Panc1 (cell line): ENCODE measurements around the gene NELFCD. TPM values are rescaled to one million over a fixed set of nuclear protein-coding genes. Genes with fewer than 3 reads are reported as not detected.

Experiments
- ATAC-seq: fragments of 200-7000 bp; cut with Tn5 transposase; 2 replicates; pipeline ENCODE4 v1.9.1; 2020; ENCODE audit warnings: mild to moderate bottlenecking, moderate library complexity
- BruUV-seq: library from RNA; stranded (reverse); fragments of 400-500 nt; replicated peaks from 2 replicates; lab custom pipeline; 2021; lab: Mats Ljungman, UMichigan
- CTCF ChIA-PET: fragments of 300-600 bp; sonication (Branson Sonifier 250); formaldehyde crosslinking; loops from one replicate; lab custom pipeline; 2022; ENCODE audit warnings: antibody characterized with exemption; lab: Charles Lee
- POLR2A ChIA-PET: fragments of 300-600 bp; sonication (Branson Sonifier 250); formaldehyde crosslinking; loops from one replicate; lab custom pipeline; 2022; ENCODE audit warnings: antibody characterized with exemption; lab: Charles Lee
- DNase-seq: peaks from one replicate; pipeline ENCODE4 v3.0.0-alpha.2; 2010; ENCODE audit warnings: low read depth, low spot score
- H3K27ac ChIP-seq: 2 replicates; pipeline ENCODE4 v1.5.1; 2011; ENCODE audit warnings: mild to moderate bottlenecking, low read length, inconsistent platforms
- H3K27me3 ChIP-seq: fragments of 200-500 bp; sonication (Bioruptor generic); 2 replicates; pipeline ENCODE4 v1.6.0; 2014; ENCODE audit warnings: low read length, inconsistent platforms; ENCODE audit not compliant: control insufficient read depth, insufficient read depth
- H3K36me3 ChIP-seq: fragments of 200-500 bp; sonication (Bioruptor generic); 2 replicates; pipeline ENCODE4 v1.5.1; 2014; ENCODE audit warnings: inconsistent platforms, mild to moderate bottlenecking, low read length, moderate library complexity; ENCODE audit not compliant: control insufficient read depth, insufficient read depth
- H3K4me1 ChIP-seq: 2 replicates; pipeline ENCODE4 v1.5.1; 2011; ENCODE audit warnings: inconsistent platforms, mild to moderate bottlenecking, low read length, moderate library complexity; ENCODE audit not compliant: control insufficient read depth, insufficient read depth
- H3K4me3 ChIP-seq, 2 experiments: 2 replicates each; pipeline ENCODE4 v1.5.1; 2011 to 2012; ENCODE audit warnings: low read depth in 2 of 2, low read length in 2 of 2, mild to moderate bottlenecking in 2 of 2, inconsistent platforms in 1 of 2, moderate library complexity in 1 of 2
- H3K9me3 ChIP-seq: fragments of 200-500 bp; sonication (Bioruptor generic); 2 replicates; pipeline ENCODE4 v1.5.1; 2014; ENCODE audit warnings: low read depth, mild to moderate bottlenecking, inconsistent platforms, low read length, moderate library complexity; ENCODE audit not compliant: control insufficient read depth, insufficient read depth
- CTCF ChIP-seq: fragments of 450-650 bp; IDR thresholded peaks from 2 replicates; pipeline ENCODE4 v1.5.1; 2017; ENCODE audit warnings: mild to moderate bottlenecking
- POLR2AphosphoS5 ChIP-seq: IDR thresholded peaks from 2 replicates; pipeline ENCODE4 v1.6.1; 2012; ENCODE audit warnings: mild to moderate bottlenecking, low read depth, low read length, moderate library complexity
- REST ChIP-seq, 2 experiments: IDR thresholded peaks; 2 replicates each; pipeline ENCODE4 v1.6.1; 2011 to 2012; ENCODE audit warnings: low read depth in 2 of 2, control low read depth in 1 of 2, low read length in 1 of 2, mild to moderate bottlenecking in 1 of 2, moderate library complexity in 1 of 2; ENCODE audit not compliant: insufficient read depth in 1 of 2
- SIN3A ChIP-seq: IDR thresholded peaks from 2 replicates; pipeline ENCODE4 v1.6.1; 2012; ENCODE audit warnings: low read depth, mild to moderate bottlenecking, low read length, moderate library complexity, borderline replicate concordance; ENCODE audit not compliant: insufficient read depth
- TCF7L2 ChIP-seq: IDR thresholded peaks from 2 replicates; pipeline ENCODE4 v1.6.1; 2011; ENCODE audit warnings: mild to moderate bottlenecking, low read depth, low read length, inconsistent platforms
- in situ Hi-C: cut with HindIII; loops from 2 replicates; pipeline ENCODE4 v1.10.0; 2016; ENCODE audit warnings: low sequenced_read_pairs, low pct_unique_long_range_greater_than_20kb
- intact Hi-C: fragments of 100-400 bp; cut with micrococcal nuclease; formaldehyde crosslinking; loops from one replicate; pipeline ENCODE4 v1.10.0; 2022; ENCODE audit not compliant: unreplicated experiment
- total RNA-seq: library from RNA; stranded (reverse); gene quantifications from one replicate; pipeline ENCODE4 v1.2.1, GENCODE V29; 2021; ENCODE audit not compliant: unreplicated experiment

NELFCD gene
- total RNA-seq, 1 experiment from 2014 or later = 108 TPM

- in situ Hi-C loops (no loop called here), intact Hi-C loops (no loop called here)
- H3K4me1 ChIP-seq = no peaks in the 10 kb centered on the region
- ChIA-PET POLR2A (interaction anchor here (0.6 kb wide), 1 partner anchor 307 kb away, joined by 6 read pairs; no protein-coding TSS in a partner anchor), CTCF (no interaction called here)
- no TSS peak for BruUV-seq
- H3K27me3 ChIP-seq = no peaks in the 10 kb centered on the region; the same call in 1 of the 2 replicates
- no peak overlapping the region for H3K27ac ChIP-seq
- ATAC-seq = no peak
- H3K36me3 ChIP-seq = no peaks in the 10 kb centered on the region
- no peak for DNase-seq
- H3K9me3 ChIP-seq = no peaks in the 10 kb centered on the region
- TF ChIP-seq SIN3A (no peak), REST (IDR thresholded peaks at IDR 0.05; ENCODE audit: insufficient read depth in 1 of 2, low read depth in 2 of 2, low read length in 1 of 2) (no peak), TCF7L2 (no peak), CTCF (no peak), POLR2AphosphoS5 (no peak)
- H3K4me3 ChIP-seq = no peak overlapping the region
Observed at GRCh38 chr20:58956078-58956477, 25.0 kb upstream of the NELFCD start.

- CTCF ChIA-PET = no interaction called here
- Histone ChIP-seq H3K27me3 (no peaks in the 10 kb centered on the region; the same call in 1 of the 2 replicates), H3K4me1 (no peaks in the 10 kb centered on the region), H3K27ac (no peak overlapping the region; the same call in 1 of the 2 replicates), H3K4me3 (peak overlapping the region; percentile 3 to 32; a peak in 2 of 4 replicates), H3K36me3 (no peaks in the 10 kb centered on the region), H3K9me3 (no peaks in the 10 kb centered on the region)
- no peak for DNase-seq
- POLR2A ChIA-PET = no interaction called here
- TF ChIP-seq REST (IDR thresholded peaks at IDR 0.05; ENCODE audit: insufficient read depth in 1 of 2, low read depth in 2 of 2, low read length in 1 of 2) (no peak), POLR2AphosphoS5 (no peak), TCF7L2 (no peak)
- intact Hi-C loops (no loop called here), in situ Hi-C loops (no loop called here)
- ATAC-seq = peak; percentile 71
- no TSS peak for BruUV-seq
Observed at GRCh38 chr20:58959652-58960051, 21.4 kb upstream of the NELFCD start.
